Tongue (tissue), 2 donors: ENCODE data around the gene PDE6A. TPM values are rescaled to one million over a fixed set of nuclear protein-coding genes. Genes with fewer than 3 reads are reported as not detected.
"Not testable (repeated sequence)": the region's sequence is repeated elsewhere in the genome, so short reads cannot be mapped to it uniquely, and the experiment has no call there.

Source experiments
- DNase-seq: peaks from one replicate; pipeline ENCODE4 v3.0.0-alpha.2; 2015
- total RNA-seq: library from RNA; depleted of rRNA; stranded (reverse); fragments of >200 nt; gene quantifications from one replicate; pipeline ENCODE4 v1.2.3, GENCODE V29; 2014

The PDE6A gene
- total RNA-seq, 1 donor from 2014 or later, result 0.31 TPM

DNA sequence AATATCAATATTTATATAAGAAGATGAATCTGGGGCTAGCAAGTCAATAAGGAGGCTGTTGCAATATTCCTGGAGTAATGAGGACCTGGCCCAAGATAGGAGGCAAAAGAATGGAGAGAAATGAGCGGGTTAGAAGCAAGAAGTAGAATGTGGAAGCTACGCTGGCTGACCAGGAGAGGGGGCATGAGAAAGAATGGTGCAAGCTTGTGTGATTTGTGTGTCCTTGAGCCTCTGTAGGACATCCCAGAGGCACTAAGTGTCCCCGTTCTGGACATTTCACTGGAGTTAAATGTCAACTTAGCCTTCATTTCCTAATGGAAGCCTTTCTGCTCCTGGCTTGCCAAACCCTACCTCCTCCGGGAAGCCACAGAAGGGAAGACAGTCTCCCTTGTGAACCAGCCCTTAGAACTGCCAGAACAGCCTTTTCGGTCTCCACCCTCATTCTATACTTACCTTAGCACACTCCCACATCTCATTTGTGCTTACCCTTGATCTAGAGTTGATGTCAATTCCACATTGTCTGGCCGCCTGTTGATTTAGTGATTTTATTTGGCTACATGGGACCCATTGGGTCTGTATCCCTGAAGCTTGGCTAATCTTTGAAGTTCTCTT lies 6.7 kb upstream of the PDE6A start:
- DNase-seq, result no peak

DNA sequence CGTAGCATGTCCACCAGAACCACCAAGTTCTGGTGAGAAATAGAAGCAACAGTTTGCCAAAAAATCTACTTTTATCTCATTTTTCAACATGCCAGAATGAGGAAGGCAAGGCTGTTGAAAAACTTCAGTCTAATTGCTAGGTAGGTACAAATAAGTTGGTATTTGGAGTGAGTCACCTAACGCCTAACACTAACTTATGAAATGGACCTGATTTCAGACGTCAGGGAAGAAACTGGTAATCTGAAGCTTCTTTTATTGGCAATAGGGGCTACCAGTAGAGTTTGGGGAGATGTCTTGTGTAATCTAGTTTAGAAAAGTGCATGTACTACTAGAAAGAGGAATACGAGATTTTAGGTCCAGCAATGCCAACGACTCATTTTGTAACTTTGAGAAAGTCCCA lies 4.4 kb upstream of the PDE6A start:
- DNase-seq, result no peak

DNA sequence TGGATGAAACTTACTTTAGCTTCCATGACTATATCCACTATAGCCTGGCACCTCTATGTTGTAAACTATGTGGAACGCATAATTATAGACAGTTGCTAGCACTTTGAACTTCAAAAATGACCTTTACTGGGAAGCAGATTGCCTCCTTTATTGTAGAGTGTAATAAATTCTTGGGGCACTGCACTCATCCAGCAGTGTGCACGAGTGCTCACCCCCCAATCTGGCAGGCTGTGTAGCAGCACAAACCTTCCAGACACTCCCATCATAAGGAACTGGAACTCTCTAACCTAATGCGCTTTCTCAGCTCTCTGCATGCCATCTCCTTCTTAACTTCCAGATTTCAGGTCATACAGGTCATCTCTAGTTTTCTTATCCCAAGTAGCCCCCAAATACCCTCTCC lies 1.5 kb upstream of the PDE6A start:
- no peak for DNase-seq

DNA sequence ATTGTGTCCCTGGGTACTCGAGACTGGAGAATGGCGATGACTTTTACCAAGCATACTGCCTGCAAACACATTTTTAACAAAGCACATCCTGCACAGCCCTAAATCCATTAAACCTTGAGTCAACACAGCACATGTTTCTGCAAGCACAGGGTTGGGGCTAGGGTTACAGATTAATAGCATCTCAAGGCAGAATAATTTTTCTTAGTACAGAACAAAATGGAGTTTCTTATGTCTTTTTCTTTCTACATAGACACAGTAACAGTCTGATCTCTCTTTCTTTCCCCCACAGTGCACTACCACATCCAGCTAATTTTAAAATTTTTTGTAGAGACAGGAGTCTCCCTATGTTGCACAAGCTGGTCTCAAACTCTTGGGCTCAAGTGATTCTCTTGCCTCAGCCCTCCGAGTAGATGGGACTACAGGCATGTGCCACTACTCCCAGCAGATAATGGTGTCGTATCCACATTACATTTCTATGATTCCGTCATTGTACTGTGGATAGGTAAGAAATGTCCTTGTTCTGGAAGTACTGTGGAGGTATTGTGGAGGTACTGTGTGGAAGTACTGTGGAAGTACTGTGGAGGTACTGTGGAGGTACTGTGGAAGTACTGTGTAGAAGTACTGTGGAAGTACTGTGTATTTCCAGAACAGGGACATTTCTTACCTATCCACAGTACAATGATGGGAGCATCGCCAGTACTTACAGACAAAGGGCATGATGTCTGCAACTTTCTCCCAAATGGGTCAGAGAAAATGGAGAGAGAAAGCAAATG lies 1.2 kb downstream of the PDE6A start:
- DNase-seq, result not testable (repeated sequence)

DNA sequence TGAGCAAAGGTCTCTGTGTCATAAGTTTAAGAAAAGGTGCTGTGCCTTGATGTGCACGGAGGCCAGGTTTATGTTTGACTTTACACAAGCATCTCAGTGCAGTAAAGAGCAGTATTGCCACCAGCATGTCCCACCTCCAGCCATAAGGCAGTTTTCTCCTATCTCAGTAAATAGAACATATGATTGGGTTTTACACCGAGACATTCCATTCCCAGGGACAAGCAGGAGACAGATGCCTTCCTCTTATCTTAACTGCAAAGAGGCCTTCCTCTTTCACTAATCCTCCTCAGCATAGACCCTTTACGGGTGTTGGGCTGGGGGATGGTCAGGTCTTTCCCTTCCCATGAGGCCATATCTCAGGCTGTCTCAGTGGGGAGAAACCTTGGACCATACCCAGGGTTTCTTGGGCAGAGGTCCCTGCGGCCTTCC lies 1.8 kb downstream of the PDE6A start:
- not testable (repeated sequence) for DNase-seq

DNA sequence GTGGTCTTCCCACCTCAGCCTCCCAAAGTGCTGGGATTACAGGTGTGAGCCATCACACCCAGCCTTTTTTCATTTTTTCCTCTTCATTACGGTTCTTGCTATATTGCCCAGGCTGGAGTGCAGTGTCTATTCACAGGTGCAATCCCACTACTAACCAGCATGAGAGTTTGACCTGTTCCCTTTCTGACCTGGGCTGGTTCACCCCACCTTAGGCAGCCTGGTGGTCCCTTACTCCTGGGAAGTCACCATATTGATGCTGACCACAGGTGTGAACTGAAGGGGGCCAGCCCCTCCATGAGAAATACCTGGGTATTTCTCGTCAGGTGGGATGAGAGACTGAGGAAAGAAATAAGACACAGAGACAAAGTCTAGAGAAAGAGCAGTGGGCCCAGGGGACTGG lies 2.4 kb downstream of the PDE6A start:
- DNase-seq, result no peak

DNA sequence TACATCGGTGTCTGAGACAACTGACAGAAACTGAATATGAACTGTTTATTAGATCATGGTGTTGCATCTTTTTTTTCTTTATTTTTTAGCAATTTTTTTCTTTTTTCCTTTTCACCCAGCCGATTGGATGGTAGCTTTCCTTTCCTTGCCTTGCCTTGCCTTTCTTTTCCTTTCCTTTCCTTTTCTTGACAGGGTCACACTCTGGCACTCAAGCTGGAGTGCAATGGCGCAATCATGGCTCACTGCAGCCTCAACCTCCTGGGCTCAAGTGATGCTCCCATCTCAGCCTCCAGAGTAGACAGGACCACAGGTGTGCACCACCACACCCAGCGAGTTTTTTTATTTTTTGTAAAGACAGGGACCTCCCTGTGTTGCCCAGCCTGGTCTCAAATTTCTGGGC lies 2.8 kb downstream of the PDE6A start:
- DNase-seq, result no peak

DNA sequence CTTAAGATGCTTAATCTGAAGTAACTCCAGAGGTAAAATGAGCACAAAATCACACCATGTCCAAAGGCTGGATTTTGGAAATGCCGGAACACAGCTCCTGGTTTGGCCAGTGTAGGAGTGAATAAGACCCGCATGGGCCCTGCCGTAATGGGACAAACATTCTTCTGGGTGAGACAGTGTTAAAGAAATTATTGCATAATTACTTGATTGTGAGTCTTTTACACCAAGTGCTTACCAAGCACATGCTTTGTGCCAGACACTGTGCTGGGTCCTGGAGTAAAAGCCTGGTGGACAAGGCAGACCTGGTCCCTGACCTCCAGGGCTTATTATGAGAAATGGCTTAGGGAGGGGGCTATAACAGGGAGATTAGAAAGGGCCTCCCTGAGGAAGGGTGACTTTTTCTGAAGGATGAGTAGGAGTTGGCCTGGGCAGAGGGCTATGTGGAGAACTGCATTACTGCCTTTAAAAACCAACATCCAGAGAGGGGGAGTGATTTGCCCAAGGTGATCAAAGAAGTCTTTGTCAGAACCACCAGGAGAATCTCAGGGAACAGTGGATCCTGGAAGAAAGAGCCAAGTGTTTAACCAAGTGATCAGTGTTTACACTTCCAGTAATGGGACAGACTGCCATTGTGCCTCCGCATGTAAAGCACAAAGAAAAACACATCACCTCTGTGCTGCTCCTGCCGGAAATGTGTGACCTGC lies 3.5 kb downstream of the PDE6A start:
- DNase-seq, result no peak

DNA sequence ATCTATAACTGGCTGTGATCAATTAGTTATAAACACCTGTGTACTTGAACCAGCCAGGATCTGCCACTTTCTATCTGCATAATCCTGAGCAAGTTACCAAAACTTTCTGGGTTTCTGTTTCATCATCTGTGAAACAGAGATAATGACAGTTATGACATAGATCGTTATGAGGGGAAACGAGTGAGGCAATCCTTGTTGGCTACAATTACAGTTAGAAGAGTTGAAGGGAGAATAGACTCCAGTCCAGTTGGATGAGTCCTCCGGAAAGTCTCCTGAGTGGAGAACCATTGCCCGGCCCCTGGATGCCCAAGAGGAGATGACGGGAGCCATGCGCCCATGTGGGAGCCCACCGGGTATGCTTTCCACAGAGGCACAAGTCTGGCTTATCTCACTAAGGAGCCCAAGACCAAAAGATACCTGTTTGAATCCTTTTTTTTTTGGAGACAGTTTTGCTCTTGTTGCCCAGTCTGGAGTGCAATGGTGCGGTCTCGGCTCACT lies 4.5 kb downstream of the PDE6A start:
- no peak for DNase-seq

DNA sequence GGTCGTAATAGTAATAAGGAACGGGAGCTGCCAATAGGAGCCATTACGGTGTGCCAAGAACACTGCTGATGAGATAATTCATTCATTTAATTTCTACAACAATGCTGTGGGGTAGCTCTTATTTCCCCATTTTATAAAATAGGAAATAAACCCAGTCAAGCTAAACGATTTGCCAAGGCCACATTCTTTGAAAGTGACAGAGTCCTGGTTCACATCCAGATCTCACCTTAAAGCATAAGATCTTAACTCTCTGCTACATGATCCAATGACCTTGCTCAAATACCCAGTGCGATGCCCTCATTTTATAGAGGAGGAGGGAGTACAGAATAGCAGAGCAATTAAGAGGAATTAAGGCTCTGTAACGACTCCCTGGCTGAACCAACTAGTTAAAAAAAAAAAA lies 5.0 kb downstream of the PDE6A start:
- no peak for DNase-seq

DNA sequence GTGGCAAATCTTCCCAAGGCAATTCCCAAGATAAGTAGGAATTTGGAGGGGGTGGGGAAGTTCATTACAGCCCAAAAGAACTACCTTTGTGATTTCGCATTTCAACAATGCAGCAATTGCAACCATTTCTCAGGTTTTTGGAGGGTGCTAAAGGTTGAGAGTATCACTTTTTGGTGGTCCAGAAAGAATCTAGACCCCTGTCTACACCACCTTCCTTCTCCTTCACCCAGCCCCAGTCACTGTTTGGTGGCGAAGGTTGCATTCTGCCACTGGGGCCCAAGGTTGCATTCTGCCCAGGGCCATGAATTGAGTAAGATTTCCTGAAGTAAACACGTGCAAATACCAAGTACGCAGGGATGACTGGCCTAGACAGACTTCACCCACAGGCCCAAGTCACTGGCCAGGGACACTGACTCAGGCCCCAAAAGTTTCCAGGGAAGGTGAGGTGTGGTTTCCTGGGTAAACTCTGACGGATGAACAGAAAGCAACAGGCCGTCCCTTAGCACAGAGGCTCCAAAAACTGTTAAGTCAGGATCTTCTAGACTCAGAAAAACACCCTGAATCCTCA lies 5.7 kb downstream of the PDE6A start:
- DNase-seq, result no peak

DNA sequence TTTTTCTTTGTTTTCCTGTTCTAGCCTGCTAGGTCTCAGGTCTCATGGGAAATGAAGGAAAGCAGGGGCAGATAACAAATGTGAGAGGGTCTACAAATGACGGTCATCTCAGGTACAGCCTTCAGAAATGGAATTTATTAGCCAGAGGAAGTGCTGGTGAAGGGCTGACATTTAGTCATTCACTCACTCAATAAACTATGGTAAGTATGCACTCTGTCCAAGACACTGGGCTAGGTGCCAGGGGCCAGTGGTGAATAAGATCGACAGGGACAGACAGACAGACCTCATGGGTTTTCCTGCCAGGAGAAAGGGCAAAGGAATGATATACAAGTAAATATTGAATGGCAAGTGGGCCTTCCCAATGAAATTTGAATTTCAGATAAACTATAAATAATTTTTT lies 6.3 kb downstream of the PDE6A start:
- DNase-seq, result no peak

DNA sequence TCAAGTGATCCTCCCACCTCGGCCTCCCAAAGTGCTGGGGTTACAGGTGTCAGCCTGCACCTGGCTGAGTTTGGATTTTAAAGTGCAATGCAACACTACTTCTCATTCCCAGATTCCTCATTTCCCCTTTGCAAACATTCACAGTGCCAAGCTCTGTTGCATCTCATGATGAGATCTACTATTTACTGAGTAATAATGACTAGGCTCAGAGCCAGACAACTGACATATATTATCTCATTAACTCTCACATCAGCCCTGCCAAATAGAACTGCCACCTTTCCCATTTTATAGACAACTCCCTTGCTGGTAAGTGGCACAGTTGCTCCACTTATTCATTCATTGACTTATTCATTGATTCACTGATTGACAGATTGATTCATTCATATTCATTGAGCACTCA lies 7.0 kb downstream of the PDE6A start:
- DNase-seq, result no peak

DNA sequence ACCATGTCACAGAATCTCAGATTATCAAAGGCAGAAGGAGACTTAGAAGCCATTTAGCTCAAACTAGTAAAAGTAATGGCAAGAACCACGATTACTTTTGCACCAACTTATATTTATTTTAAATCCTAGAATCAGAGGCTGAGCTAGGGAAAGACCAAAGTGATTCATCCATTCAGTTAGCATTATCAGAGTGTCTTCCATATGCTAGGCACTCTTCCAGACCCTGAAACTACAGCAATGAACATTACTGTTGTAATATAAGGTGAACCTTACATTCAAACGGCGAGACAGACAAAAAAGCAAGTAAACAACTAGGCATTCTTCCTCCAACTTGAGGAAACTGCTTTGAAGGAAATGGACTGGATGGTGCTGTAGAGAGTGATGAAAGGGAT lies 7.9 kb downstream of the PDE6A start:
- no peak for DNase-seq

DNA sequence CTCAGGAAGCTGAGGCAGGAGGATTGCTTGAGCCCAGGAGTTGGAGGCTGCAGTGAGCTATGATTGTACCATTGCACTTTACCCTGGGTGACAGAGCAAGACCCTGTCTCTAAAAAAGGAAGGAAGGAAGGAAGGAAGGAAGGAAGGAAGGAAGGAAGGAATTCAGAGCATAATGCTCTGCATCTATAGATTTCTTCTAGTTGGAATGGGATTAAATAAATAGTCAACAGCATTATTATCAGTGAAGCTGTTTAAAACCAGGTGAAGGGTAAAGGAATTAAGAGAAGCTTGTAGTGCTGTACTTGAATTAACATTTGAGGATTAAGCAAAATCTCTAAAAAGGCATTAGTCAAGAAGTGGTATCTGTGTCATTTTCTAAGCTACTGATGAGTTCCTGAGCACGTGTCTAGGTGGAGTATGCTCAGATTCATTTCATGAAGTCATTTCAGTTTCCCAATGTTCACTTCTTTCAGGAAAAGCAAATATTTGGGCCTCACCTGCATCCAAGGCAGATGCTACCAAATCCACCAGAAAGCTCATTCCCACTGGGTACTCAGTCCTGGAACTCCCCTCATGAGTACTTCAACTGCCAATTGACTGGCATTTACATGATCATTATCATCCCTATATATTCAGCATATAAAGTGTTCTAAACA lies 8.4 kb downstream of the PDE6A start:
- DNase-seq, result no peak

DNA sequence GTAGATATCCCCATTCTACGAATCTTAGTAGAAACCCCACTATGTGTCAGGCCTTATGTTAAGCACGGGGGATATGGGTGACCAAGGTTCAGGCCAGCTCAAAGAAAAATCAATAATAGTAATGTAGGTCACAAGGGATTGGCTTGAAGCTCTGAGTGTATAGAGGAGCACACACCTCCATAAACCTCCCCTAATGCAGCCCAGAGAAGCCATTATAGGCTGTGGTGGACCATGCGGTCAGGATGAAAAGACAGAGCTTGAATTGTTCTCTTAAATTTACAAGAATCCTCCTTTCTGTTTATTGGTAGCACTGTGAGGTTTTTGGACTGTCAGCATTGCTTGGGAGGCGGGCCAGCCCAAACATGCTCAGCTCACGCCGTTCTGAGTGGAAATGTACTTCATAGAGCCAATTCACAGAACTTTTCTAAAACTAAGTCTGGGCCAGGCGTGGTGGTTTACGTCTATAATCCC lies 9.1 kb downstream of the PDE6A start:
- DNase-seq, result peak; percentile 65

DNA sequence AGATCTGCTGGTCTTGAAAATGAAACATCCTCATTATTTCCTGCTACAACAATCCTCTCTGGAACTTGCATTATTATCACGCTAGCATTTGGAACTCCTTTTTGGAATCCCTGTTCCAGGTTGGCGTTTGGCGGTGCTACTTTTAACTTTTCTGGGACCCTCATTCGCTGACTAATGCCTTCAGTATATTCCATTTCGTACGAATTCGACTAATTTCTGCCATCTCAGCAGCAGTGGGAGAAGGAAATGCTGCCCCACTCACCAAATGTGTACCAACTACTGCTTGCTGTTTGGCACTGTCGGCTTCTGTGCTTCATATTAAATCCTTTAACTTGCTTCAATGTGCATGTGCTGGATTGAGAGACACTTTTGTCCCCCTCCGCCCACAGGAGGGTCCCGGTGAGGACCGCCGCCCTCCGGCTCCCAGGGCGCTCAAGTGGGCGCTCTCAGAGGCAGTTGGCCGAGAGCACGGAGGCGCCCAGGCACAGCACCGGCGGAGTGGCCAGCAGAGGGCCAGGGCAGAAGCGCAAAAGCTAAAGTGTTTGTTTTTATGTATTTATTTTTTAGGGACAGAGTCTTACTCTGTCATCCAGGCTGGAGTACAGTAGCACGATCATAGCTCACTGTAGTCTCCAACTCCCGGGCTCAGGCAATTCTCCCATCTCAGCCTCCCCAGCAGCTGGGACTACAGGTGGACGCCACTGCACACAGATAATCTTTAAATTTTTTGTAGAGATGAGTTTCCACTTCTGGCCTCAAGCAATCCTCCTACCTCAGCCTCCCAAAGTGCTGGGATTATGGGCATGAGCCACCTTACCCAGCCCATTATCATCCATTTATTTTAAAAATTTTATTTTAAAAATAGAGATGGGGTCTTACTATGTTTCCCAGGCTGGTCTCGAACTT lies 11.9 kb downstream of the PDE6A start:
- DNase-seq, result no peak

DNA sequence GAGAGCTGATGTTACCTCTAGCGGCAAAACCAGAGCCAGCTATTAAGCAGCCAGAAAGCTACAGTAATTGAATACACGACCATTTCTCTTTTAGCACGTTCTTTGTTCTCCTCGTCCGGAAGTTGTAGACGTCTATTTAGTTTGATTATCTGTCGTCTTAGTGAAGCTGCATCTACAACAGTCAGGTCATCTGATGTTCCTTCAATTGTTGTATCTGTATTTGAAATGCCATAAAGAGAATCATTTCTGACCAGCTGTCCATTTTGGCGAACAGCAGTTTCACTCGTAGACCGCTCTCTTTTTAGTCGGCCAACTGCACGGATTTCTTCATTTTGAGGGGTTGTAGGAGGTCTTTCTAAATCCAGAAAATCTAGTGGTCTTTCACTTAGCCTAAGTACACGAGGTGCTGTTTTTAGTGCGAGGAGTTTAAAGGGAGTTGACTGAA lies 12.6 kb downstream of the PDE6A start:
- no peak for DNase-seq

DNA sequence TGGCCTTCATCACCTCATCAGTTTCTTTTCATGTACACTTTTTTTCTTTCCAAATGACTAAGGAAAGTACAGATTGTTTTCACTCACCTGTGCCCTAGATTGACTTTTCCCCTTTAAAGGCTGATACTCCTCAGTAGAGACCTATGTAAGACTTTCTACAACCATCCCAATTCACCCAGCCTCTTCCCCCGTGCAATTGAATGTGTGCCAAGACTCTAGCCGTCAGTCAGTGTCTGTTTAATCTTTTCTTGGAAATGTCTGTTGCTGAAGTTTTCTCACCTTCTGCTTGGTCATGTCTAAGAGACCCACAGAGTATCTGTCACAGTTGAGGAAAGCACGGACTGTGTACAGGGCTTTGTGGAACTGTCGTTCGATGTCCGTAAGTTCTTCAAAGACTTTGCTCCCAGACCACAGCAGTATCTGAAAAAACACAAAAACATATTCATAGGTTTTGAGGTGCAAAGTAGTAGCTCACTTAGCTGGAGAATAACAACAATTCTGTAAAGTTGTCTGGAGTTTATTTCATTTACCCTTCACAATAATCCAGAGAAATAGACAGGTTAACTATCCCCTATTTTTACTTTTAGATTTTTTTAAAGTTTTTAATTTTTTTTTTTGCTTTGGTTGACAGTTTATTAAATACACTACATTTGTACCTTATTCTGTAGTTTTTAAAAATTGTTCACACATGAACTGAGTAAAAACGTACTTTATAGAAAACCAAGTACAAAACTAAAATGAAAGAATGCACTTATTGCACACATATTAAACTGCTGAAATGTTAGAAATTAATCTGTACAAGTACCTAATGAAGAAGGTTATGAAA lies 13.6 kb downstream of the PDE6A start:
- no peak for DNase-seq

DNA sequence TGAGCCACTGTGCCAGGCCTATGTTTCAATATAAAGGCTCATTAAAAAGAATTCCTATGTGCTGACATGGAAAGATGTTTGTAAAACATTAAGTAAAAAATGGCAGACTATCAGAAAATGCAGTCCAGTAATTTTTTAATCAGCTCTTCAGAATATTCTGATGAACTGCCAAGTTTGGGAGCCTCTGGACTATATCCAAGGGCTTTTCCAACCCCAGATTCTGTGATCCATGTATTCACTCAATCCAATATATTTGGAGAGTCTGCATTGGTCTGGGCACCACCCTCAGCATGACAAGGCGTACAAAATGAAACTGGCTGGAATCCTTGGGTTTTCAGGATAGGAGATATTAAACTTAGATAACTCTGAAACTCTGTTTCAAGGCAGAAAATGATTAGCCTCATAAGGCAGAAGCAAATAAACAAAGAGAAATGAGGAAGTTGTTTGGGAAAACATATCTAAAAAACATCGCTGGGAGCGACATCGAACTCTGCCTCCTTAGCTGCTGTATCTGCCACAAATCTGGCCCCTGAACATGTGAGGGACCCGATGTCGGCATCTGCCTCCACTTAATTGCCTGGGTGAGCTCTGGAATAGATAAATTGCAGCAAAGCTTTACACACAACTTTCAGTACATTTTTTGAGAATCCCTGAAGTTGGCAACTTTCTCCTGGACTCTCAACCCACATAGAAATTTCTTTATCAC lies 14.4 kb downstream of the PDE6A start:
- DNase-seq, result no peak
